ENCODE measurements around the gene KERA. TPM values are rescaled to one million over a fixed set of nuclear protein-coding genes. Genes with fewer than 3 reads are reported as not detected.

Gene KERA
- total RNA-seq, 1 donor from 2014 or later, result not detected

GRCh38 chr12:91037276-91037675 is 20.5 kb downstream of the KERA start:
- Mint-ChIP-seq H3K9me3 (ENCODE audit: unreplicated experiment) (peaks cover 2% of the 10 kb centered on the region), H3K4me3 (ENCODE audit: unreplicated experiment) (no peak overlapping the region), H3K27ac (ENCODE audit: unreplicated experiment) (no peak overlapping the region), H3K27me3 (ENCODE audit: unreplicated experiment) (no peaks in the 10 kb centered on the region), H3K4me1 (ENCODE audit: low read depth, unreplicated experiment) (no peaks in the 10 kb centered on the region), H3K36me3 (ENCODE audit: unreplicated experiment) (no peaks in the 10 kb centered on the region)
- TF ChIP-seq CTCF (IDR thresholded peaks at IDR 0.05; ENCODE audit: partially characterized antibody, unreplicated experiment), result no peak
- no peak for DNase-seq

GRCh38 chr12:91033251-91033650 is 24.6 kb downstream of the KERA start:
- H3K4me3 Mint-ChIP-seq (ENCODE audit: unreplicated experiment), result no peak overlapping the region
- H3K36me3 Mint-ChIP-seq (ENCODE audit: unreplicated experiment), result no peaks in the 10 kb centered on the region
- H3K4me1 Mint-ChIP-seq (ENCODE audit: low read depth, unreplicated experiment), result no peaks in the 10 kb centered on the region
- no peak overlapping the region for H3K27ac Mint-ChIP-seq (ENCODE audit: unreplicated experiment)
- peaks cover 2% of the 10 kb centered on the region for H3K9me3 Mint-ChIP-seq (ENCODE audit: unreplicated experiment)
- H3K27me3 Mint-ChIP-seq (ENCODE audit: unreplicated experiment), result no peaks in the 10 kb centered on the region
- no peak for DNase-seq
- TF ChIP-seq CTCF (IDR thresholded peaks at IDR 0.05; ENCODE audit: partially characterized antibody, unreplicated experiment), result no peak

- no peaks in the 10 kb centered on the region for H3K36me3 Mint-ChIP-seq (ENCODE audit: unreplicated experiment)
- H3K27ac Mint-ChIP-seq (ENCODE audit: unreplicated experiment), result no peak overlapping the region
- H3K9me3 Mint-ChIP-seq (ENCODE audit: unreplicated experiment), result no peaks in the 10 kb centered on the region
- no peak for TF ChIP-seq CTCF (IDR thresholded peaks at IDR 0.05; ENCODE audit: partially characterized antibody, unreplicated experiment)
- no peak overlapping the region for H3K4me3 Mint-ChIP-seq (ENCODE audit: unreplicated experiment)
- H3K4me1 Mint-ChIP-seq (ENCODE audit: low read depth, unreplicated experiment), result no peaks in the 10 kb centered on the region
- no peak for DNase-seq
- H3K27me3 Mint-ChIP-seq (ENCODE audit: unreplicated experiment), result peaks cover 1% of the 10 kb centered on the region
These were observed 34.4 kb downstream of the KERA start for GRCh38 chr12:91023326-91024004.

DNA sequence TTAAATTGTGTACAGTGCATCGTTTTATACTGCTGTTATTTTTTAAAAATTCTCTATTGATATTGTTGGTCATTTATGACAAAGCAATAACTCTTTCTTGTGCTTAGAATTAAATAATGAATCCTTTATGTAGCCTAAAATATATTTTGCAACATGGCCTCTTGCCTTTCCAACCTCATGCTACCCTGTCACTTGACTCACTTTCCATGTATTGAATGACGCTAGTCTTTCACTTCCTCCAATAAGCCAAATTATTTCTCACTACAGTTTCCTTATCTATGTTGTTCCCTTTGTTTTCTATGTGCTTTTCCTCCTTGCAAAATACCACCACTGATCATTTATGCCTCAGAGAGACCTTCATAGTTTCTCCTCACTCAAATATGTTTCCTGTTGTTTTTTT is 36.7 kb downstream of the KERA start:
- no peaks in the 10 kb centered on the region for H3K4me1 Mint-ChIP-seq (ENCODE audit: low read depth, unreplicated experiment)
- no peak for DNase-seq
- no peak for TF ChIP-seq CTCF (IDR thresholded peaks at IDR 0.05; ENCODE audit: partially characterized antibody, unreplicated experiment)

DNA sequence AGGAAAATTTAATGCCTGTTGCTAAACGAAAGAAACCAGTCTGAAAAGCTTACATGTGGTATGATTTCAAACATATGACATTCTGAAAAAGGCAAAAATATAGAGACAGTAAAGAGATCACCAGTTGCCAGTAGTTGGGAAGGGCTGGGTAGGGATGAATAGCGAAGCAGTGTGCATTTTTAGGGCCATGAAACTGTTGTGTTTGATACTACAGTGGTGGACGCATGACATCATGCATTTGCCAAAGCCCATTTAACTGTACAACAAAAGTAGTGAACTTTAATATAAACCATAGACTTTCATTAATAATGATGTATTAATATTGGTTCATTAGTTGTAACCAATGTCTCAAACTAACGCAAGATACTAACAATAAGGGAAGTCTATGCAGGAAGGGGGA is 38.4 kb downstream of the KERA start:
- Mint-ChIP-seq H3K27ac (ENCODE audit: unreplicated experiment) (no peak overlapping the region), H3K36me3 (ENCODE audit: unreplicated experiment) (no peaks in the 10 kb centered on the region), H3K4me1 (ENCODE audit: low read depth, unreplicated experiment) (no peaks in the 10 kb centered on the region), H3K27me3 (ENCODE audit: unreplicated experiment) (no peaks in the 10 kb centered on the region), H3K9me3 (ENCODE audit: unreplicated experiment) (no peaks in the 10 kb centered on the region), H3K4me3 (ENCODE audit: unreplicated experiment) (no peak overlapping the region)
- TF ChIP-seq CTCF (IDR thresholded peaks at IDR 0.05; ENCODE audit: partially characterized antibody, unreplicated experiment), result no peak
- no peak for DNase-seq

More for the DNA sequence above, 36.7 kb downstream of the KERA start:
- Mint-ChIP-seq H3K36me3 (ENCODE audit: unreplicated experiment) (no peaks in the 10 kb centered on the region), H3K9me3 (ENCODE audit: unreplicated experiment) (no peaks in the 10 kb centered on the region), H3K4me3 (ENCODE audit: unreplicated experiment) (no peak overlapping the region), H3K27ac (ENCODE audit: unreplicated experiment) (no peak overlapping the region), H3K27me3 (ENCODE audit: unreplicated experiment) (no peaks in the 10 kb centered on the region)

All from glutamatergic neuron (in vitro differentiated cells).